ENCODE data around the gene PLCL1. TPM values are rescaled to one million over a fixed set of nuclear protein-coding genes. Genes with fewer than 3 reads are reported as not detected.

Gene PLCL1
- total and polyA plus RNA-seq, 5 experiments from 2014 or later, result 3.0 to 8.8 (median 4.8) TPM

GRCh38 chr2:197846777-197847176 lies 42.4 kb downstream of the PLCL1 start:
- Mint-ChIP-seq H3K27me3 (peaks cover 0 to 5% (median 2%) of the 10 kb centered on the region in 5 donors), H3K27ac (peak overlapping the region; percentile 18 to 98 (median 94)), H3K9me3 (no peaks in the 10 kb centered on the region), H3K4me3 (peak overlapping the region in 1 of 10 donors; percentile 68), H3K4me1 (peaks cover 34 to 76% (median 65%) of the 10 kb centered on the region in 4 donors), H3K36me3 (no peaks in the 10 kb centered on the region)
- DNase-seq, result no peak
- POLR2A ChIA-PET, result interaction anchor here (0.7 kb wide), 1 partner anchor 11 kb away, joined by 3 read pairs; no protein-coding TSS in a partner anchor
- no peak for ATAC-seq

DNA sequence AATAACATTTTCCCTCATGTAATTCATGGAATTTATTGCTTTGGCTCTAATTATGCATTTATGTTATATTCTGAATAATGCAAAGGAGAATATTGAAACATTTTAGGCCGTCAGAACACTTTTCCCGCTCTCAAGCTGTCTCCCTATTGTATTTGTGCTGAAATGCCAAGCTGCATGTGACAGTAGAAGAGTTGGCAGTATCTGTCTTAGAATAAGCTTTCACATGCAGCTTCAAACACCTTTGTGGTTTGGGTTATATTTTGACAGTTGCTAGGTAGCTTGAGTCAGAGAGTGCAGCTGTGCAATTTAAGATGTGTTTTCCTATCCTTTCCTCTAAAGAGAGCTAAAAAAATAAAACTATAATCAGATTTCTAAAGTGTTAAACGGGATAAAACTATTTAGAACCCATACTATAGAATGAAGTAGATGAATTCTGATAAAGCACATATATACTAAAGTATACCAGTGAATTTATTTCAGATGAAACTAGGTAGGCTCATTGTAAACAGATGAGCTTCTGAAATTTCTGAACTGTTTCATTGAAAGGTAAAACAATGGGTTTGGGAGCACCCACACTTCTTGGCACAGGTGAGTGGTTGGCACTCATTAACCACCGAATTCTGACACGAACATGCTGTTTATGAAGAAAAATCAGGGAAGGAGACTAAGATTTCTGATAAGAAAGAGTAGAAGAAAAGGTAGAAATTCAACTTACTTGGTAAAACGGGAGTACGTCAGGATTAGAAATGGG lies 43.4 kb downstream of the PLCL1 start:
- DNase-seq (peak in 7 of 10 donors; percentile 21 to 84 (median 57)), ATAC-seq (peak; percentile 95 to 98)
- H3K36me3 Mint-ChIP-seq, result no peaks in the 10 kb centered on the region
- H3K4me3 Mint-ChIP-seq, result peak overlapping the region; percentile 26 to 68 (median 52)
- H3K27ac Mint-ChIP-seq, result peak overlapping the region; percentile 86 to 98 (median 94)
- POLR2A ChIA-PET, result interaction anchor here (0.8 to 1.7 kb wide), 2 partner anchors 10 to 346 kb away, joined by 3 to 5 read pairs; no protein-coding TSS in a partner anchor
- peaks cover 0 to 4% (median 0%) of the 10 kb centered on the region in 5 donors for H3K27me3 Mint-ChIP-seq
- no peaks in the 10 kb centered on the region for H3K9me3 Mint-ChIP-seq
- peaks cover 30 to 72% (median 61%) of the 10 kb centered on the region in 4 donors for H3K4me1 Mint-ChIP-seq

DNA sequence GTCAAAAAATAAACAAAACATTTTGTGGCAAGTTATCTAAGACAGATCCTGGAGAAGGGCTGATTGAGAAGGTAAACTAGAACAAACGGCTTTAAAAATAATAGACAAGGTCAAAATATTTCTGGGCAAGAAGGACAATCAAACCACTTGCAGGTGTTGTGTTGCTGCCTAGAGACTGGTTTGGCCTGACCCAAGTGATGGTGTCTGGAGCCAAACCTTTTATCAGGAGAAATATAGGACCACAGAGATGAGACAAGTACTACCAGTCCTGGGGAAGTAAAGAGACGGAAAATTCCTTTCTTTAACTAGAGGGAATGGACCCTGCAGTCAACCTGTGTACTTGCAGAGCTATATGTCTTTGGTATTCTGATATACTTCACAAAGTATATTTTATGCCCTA lies 44.2 kb downstream of the PLCL1 start:
- no peak for DNase-seq
- Mint-ChIP-seq H3K27me3 (peaks cover 0 to 4% (median 0%) of the 10 kb centered on the region in 5 donors), H3K4me1 (peaks cover 33 to 68% (median 60%) of the 10 kb centered on the region in 4 donors), H3K27ac (peak overlapping the region; percentile 86 to 98 (median 94)), H3K9me3 (no peaks in the 10 kb centered on the region), H3K36me3 (no peaks in the 10 kb centered on the region), H3K4me3 (peak overlapping the region in 8 of 10 donors; percentile 11 to 68 (median 52))
- no peak for ATAC-seq
- POLR2A ChIA-PET, result interaction anchor here (1.7 kb wide), 1 partner anchor 10 kb away, joined by 5 read pairs; no protein-coding TSS in a partner anchor

DNA sequence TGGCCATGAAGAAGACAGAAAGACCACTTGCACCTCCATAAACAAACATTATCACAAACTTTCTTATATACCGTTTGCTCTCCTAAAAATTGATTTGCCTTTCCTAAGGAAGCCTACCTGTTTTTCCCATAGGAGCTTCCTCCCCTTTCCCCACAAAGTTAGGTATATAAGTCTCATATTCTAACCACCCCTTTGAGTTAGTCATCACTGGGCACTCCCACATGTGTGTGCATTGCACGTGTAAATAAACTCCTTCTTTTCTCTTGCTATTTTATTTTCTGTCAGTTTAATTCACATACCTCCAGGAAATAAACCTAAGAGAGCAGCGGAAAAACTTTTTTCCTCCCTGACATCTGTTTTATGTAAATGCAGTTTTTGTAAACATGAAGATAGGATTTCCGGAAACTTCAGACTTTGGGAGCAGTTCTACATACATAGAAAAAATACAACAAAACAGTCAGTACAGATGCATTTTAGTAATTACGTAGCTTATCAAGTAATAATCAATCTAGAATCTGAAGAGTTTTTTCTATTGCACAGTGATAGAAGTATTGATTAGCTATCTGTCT lies 46.6 kb downstream of the PLCL1 start:
- DNase-seq (no peak), ATAC-seq (no peak)
- POLR2A ChIA-PET, result no interaction called here
- peaks cover 31 to 65% (median 53%) of the 10 kb centered on the region in 4 donors for H3K4me1 Mint-ChIP-seq
- no peaks in the 10 kb centered on the region for H3K36me3 Mint-ChIP-seq
- peak overlapping the region in 5 of 10 donors; percentile 1 to 58 (median 3) for H3K27ac Mint-ChIP-seq
- H3K4me3 Mint-ChIP-seq, result no peak overlapping the region
- peaks cover 0 to 2% (median 0%) of the 10 kb centered on the region in 5 donors for H3K27me3 Mint-ChIP-seq
- H3K9me3 Mint-ChIP-seq, result no peaks in the 10 kb centered on the region

DNA sequence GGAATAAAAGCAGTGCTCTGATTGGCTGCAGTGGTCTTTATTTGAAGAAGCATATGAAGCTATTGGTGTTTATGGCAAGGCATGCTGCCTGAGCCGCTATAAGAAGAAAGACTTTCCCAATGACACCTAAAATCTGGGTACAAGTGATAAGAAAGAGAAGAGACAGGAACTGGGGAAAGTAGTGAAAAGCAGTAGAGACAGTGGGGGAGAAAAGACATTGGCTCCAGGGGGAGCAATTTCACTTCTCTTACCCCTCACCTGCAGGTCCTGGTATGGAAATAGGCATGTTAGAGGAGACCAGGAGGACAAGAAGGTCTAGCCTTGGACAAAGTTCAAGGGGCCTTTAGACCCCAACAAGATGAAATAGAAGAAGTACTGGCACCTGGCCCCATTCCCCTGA lies 47.1 kb downstream of the PLCL1 start:
- no peaks in the 10 kb centered on the region for H3K9me3 Mint-ChIP-seq
- ATAC-seq (no peak), DNase-seq (no peak)
- peaks cover 29 to 65% (median 52%) of the 10 kb centered on the region in 4 donors for H3K4me1 Mint-ChIP-seq
- no peaks in the 10 kb centered on the region for H3K36me3 Mint-ChIP-seq
- POLR2A ChIA-PET, result no interaction called here
- peaks cover 0 to 2% (median 0%) of the 10 kb centered on the region in 5 donors for H3K27me3 Mint-ChIP-seq
- H3K27ac Mint-ChIP-seq, result peak overlapping the region in 7 of 10 donors; percentile 1 to 58 (median 3)
- H3K4me3 Mint-ChIP-seq, result no peak overlapping the region

- DNase-seq (no peak), ATAC-seq (no peak)
- no peaks in the 10 kb centered on the region for H3K36me3 Mint-ChIP-seq
- peaks cover 0 to 2% (median 0%) of the 10 kb centered on the region in 5 donors for H3K27me3 Mint-ChIP-seq
- H3K4me3 Mint-ChIP-seq, result no peak overlapping the region
- H3K4me1 Mint-ChIP-seq, result peaks cover 29 to 65% (median 49%) of the 10 kb centered on the region in 4 donors
- POLR2A ChIA-PET, result interaction anchor here (0.7 to 1.8 kb wide), 2 partner anchors 19 to 21 kb away, joined by 3 to 4 read pairs; no protein-coding TSS in a partner anchor
- H3K27ac Mint-ChIP-seq, result peak overlapping the region in 3 of 10 donors; percentile 2 to 54 (median 16)
- no peaks in the 10 kb centered on the region for H3K9me3 Mint-ChIP-seq
These were observed 47.7 kb downstream of the PLCL1 start for GRCh38 chr2:197852108-197852507.

- Mint-ChIP-seq H3K27me3 (no peaks in the 10 kb centered on the region), H3K27ac (peak overlapping the region in 1 of 10 donors; percentile 30), H3K36me3 (peaks cover 0 to 8% (median 0%) of the 10 kb centered on the region in 3 donors), H3K9me3 (peaks cover 0 to 4% (median 0%) of the 10 kb centered on the region in 9 donors), H3K4me1 (peaks cover 18 to 62% (median 44%) of the 10 kb centered on the region in 4 donors), H3K4me3 (no peak overlapping the region)
- ATAC-seq (no peak), DNase-seq (no peak)
- POLR2A ChIA-PET, result interaction anchor here (1.8 kb wide), 1 partner anchor 17 kb away, joined by 4 read pairs; no protein-coding TSS in a partner anchor
These were observed 49.2 kb downstream of the PLCL1 start for GRCh38 chr2:197853549-197853948.

DNA sequence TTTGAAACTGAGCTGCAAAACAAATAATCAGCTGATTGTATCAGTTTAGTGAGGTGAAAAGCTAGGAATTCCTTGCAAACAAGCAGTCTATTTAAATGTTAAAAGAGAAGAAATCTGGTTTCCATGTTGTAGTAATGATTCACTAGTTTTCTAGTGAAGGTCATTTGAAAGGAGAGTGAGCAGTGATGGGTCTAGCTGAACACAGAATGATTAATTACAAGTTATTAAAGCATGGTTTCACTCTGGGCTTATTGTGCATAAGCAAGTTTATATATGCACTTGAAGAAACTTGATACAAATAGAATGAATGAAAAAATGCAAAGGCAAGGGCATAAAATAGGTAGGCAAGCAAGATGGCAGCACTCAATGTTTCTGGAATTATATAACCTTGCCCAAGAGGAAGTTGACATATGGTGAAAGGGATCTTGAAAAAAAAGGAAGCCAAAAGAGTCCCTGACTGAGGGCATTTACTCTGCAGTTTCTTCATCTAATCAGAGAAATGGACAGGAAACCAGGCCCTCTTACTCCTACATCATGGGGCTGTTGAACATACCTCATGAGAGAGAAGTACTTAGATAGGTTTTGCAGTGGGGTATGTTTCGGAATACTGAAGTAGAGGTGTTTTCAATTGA lies 53.2 kb downstream of the PLCL1 start:
- Mint-ChIP-seq H3K9me3 (peaks cover 0 to 8% (median 2%) of the 10 kb centered on the region in 9 donors), H3K4me3 (no peak overlapping the region), H3K36me3 (peaks cover 0 to 13% (median 0%) of the 10 kb centered on the region in 3 donors), H3K4me1 (peaks cover 7 to 38% (median 19%) of the 10 kb centered on the region in 4 donors), H3K27me3 (no peaks in the 10 kb centered on the region), H3K27ac (peak overlapping the region in 1 of 10 donors; percentile 35)
- DNase-seq (no peak), ATAC-seq (no peak)
- POLR2A ChIA-PET, result interaction anchor here (0.9 kb wide), 1 partner anchor 11 kb away, joined by 3 read pairs; no protein-coding TSS in a partner anchor

DNA sequence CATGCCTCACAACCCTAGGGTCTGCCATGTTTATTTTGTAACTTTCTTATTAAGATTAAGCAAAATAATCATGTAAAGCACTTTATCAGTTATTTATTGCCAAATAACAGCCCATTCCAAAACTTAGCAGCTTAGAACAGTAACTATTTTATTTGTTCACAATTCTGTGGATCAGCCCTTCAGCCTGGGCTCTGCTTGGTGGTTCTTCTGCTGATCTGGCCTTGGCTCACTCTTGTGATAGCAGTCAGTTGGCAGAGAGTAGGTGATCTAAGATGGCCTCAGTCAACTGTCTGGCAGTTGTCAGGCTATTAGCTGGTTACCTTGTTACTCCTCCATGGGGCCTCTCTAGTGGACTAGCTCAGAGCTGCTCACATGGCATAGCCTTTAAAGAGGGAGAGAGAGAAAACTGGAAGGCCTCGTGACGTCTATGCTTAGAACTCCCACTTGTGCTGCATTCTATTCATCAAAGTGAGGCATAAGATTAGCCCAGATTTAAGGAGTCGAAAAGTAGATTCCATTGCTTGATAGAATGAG lies 54.3 kb downstream of the PLCL1 start:
- POLR2A ChIA-PET, result no interaction called here
- H3K4me3 Mint-ChIP-seq, result no peak overlapping the region
- DNase-seq, result no peak
- H3K4me1 Mint-ChIP-seq, result peaks cover 2 to 36% (median 20%) of the 10 kb centered on the region in 4 donors
- peaks cover 0 to 8% (median 2%) of the 10 kb centered on the region in 9 donors for H3K9me3 Mint-ChIP-seq
- H3K36me3 Mint-ChIP-seq, result peaks cover 0 to 13% (median 0%) of the 10 kb centered on the region in 3 donors
- H3K27ac Mint-ChIP-seq, result peak overlapping the region in 1 of 10 donors; percentile 10
- no peaks in the 10 kb centered on the region for H3K27me3 Mint-ChIP-seq
- ATAC-seq, result no peak

DNA sequence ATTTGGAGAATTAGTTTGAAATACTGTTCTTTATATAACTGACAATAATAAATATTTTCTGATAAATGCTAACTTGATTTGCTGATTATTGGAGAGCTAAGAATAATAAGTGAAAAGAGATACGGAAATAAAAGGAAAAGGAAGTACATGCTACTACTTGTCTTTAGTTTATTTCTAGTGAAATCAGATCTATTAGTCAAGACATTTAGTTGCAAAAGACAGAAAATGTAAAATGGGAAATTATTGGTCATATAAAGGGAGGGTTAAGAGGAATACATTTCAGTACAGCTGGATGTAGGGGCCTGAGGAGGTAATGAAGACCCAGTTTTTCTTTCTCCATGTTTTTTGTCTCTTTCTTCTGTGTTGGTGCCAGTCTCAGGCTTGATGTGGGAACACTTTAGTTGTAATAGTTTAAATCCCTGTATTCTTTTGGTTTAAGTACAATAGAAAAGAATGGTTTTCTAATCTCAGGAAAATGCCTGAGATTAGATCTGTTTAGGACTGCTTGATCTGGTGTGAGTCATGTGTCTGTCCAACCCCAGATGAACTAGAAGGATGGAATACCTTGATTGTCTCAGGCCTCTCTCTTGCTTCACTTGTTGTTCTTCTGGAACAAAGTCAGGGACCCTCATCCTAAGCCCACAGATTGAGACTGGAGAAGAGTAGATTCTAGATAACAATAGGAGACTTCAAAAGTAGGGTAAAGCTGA lies 58.0 kb downstream of the PLCL1 start:
- H3K4me1 Mint-ChIP-seq, result peaks cover 5 to 27% (median 23%) of the 10 kb centered on the region in 4 donors
- DNase-seq (no peak), ATAC-seq (no peak)
- POLR2A ChIA-PET, result no interaction called here
- H3K4me3 Mint-ChIP-seq, result no peak overlapping the region
- peaks cover 0 to 13% (median 0%) of the 10 kb centered on the region in 3 donors for H3K36me3 Mint-ChIP-seq
- peaks cover 0 to 8% (median 2%) of the 10 kb centered on the region in 9 donors for H3K9me3 Mint-ChIP-seq
- peak overlapping the region in 1 of 10 donors; percentile 61 for H3K27ac Mint-ChIP-seq
- H3K27me3 Mint-ChIP-seq, result peaks cover 0 to 2% (median 0%) of the 10 kb centered on the region in 5 donors

DNA sequence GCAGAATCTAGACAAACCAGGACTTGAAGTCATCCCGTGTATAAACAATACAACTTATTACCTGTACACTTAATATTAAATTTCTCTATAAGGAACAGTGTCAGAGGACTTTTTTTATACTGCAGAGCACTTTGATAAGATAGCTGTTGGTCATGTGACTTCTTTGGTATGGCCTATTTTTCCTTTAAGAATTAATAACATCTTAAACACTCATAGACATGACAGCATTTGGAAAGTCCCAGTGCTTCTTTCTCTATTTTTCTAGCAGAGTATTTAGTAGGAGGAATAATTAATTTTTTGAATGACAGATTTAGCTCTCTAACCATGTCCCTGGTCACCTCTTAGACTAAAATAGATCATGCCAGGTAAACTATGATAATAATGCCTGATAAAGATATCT lies 59.4 kb downstream of the PLCL1 start:
- ATAC-seq, result no peak

More for the DNA sequence above, 59.4 kb downstream of the PLCL1 start:
- Mint-ChIP-seq H3K36me3 (peaks cover 0 to 3% (median 0%) of the 10 kb centered on the region in 3 donors), H3K27ac (peak overlapping the region in 1 of 10 donors; percentile 8), H3K9me3 (peaks cover 0 to 4% (median 0%) of the 10 kb centered on the region in 9 donors), H3K4me1 (peaks cover 8 to 30% (median 26%) of the 10 kb centered on the region in 4 donors), H3K4me3 (no peak overlapping the region), H3K27me3 (peaks cover 0 to 2% (median 0%) of the 10 kb centered on the region in 5 donors)
- DNase-seq, result no peak
- POLR2A ChIA-PET, result interaction anchor here (0.7 kb wide), 1 partner anchor 46 kb away, joined by 3 read pairs; no protein-coding TSS in a partner anchor

Measured in naive thymus-derived CD8-positive, alpha-beta T cell (primary cell).